Measurements from ENCODE around the gene ELP1. TPM values are rescaled to one million over a fixed set of nuclear protein-coding genes. Genes with fewer than 3 reads are reported as not detected.

ELP1 gene
- total and polyA plus RNA-seq, 2 donors (not counting 3 experiments of a cell fraction or from before 2014, with no cell fraction given) = 12.6 to 21.8 TPM

DNA sequence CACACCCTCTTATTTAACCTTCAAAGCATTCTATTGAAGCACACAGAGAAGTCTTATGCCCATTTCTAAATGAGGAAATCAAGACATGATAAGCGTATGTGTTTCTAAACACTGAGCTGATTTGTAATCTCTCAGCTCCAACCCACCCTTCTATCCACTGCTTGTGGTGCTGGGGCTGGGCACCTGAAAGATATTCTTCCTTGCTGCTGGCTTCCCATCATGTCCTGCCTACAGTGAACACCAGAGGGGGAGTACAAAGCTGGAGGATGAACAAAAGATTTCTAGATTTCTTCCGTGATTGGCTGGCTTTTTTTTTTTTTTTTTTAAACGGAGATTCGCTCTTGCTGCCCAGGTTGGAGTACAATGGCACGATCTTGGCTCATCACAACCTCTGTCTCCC is 57.5 kb downstream of the ELP1 start:
- Histone ChIP-seq H3K9me1 (replicated peaks; ENCODE audit: control insufficient read depth, extremely low read depth, insufficient read depth, low read length) (no peaks in the 10 kb centered on the region), H3K36me3 (ENCODE audit: control insufficient read depth in 2 of 2, extremely low read depth in 1 of 2, insufficient read depth in 2 of 2, low read length in 2 of 2) (peaks cover 11 to 17% of the 10 kb centered on the region in 2 experiments), H3K9ac (replicated peaks; ENCODE audit: extremely low read depth, insufficient read depth, low read length) (no peak overlapping the region), H3K4me2 (ENCODE audit: insufficient read depth, low read length) (no peak overlapping the region), H3K27ac (ENCODE audit: insufficient read depth, low read depth, low read length) (no peak overlapping the region), H3K9me3 (replicated peaks; ENCODE audit: control insufficient read depth, insufficient read depth, low read length) (no peaks in the 10 kb centered on the region), H3K79me2 (ENCODE audit: control insufficient read depth, insufficient read depth, low read length) (no peaks in the 10 kb centered on the region), H2AFZ (ENCODE audit: low read depth, low read length) (no peak overlapping the region), H3K4me1 (ENCODE audit: control insufficient read depth, extremely low read depth, insufficient read depth, low read length) (no peaks in the 10 kb centered on the region), H3K4me3 (replicated peaks in 1 of 3; ENCODE audit: insufficient read depth in 1 of 3, low read depth in 1 of 3, low read length in 3 of 3) (no peak overlapping the region), H4K20me1 (replicated peaks; ENCODE audit: control insufficient read depth, extremely low read depth, insufficient read depth, low read length) (no peaks in the 10 kb centered on the region), H3K27me3 (ENCODE audit: control insufficient read depth in 2 of 2, insufficient read depth in 2 of 2, low read length in 2 of 2) (no peaks in the 10 kb centered on the region)
- ChIA-PET POLR2A (no interaction called here), CTCF (interaction anchor here (0.7 to 3.5 kb wide), 4 partner anchors 9 to 341 kb away, joined by 3 to 15 read pairs (median 4); no protein-coding TSS in a partner anchor)
- dilution Hi-C loops (cut with MboI; ENCODE audit: extremely low pct_ligation_motif_present, low sequenced_read_pairs) (no loop called here), intact Hi-C loops (cut with micrococcal nuclease) (no loop called here)
- TF ChIP-seq FOS (IDR thresholded peaks at IDR 0.05; ENCODE audit: borderline replicate concordance, insufficient read depth, low read length) = no peak
- no peak for TF ChIP-seq GATA2 (IDR thresholded peaks at IDR 0.05; ENCODE audit: insufficient read depth, insufficient read length, low read depth, low read length)
- no peak for TF ChIP-seq POLR2A (IDR thresholded peaks at IDR 0.05; ENCODE audit: low read depth, low read length)
- TF ChIP-seq, protein P1, sequence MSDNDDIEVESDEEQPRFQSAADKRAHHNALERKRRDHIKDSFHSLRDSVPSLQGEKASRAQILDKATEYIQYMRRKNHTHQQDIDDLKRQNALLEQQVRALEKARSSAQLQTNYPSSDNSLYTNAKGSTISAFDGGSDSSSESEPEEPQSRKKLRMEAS (IDR thresholded peaks at IDR 0.05; ENCODE audit: insufficient read depth, insufficient read length) = no peak
- TF ChIP-seq, protein P2, sequence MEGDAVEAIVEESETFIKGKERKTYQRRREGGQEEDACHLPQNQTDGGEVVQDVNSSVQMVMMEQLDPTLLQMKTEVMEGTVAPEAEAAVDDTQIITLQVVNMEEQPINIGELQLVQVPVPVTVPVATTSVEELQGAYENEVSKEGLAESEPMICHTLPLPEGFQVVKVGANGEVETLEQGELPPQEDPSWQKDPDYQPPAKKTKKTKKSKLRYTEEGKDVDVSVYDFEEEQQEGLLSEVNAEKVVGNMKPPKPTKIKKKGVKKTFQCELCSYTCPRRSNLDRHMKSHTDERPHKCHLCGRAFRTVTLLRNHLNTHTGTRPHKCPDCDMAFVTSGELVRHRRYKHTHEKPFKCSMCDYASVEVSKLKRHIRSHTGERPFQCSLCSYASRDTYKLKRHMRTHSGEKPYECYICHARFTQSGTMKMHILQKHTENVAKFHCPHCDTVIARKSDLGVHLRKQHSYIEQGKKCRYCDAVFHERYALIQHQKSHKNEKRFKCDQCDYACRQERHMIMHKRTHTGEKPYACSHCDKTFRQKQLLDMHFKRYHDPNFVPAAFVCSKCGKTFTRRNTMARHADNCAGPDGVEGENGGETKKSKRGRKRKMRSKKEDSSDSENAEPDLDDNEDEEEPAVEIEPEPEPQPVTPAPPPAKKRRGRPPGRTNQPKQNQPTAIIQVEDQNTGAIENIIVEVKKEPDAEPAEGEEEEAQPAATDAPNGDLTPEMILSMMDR (IDR thresholded peaks at IDR 0.05; ENCODE audit: extremely low read depth in 1 of 2, insufficient read depth in 1 of 2, low read depth in 1 of 2, low read length in 2 of 2) = no peak
- TF ChIP-seq MYC (IDR thresholded peaks at IDR 0.05; ENCODE audit: low read depth, low read length) = no peak
- TF ChIP-seq EZH2 (IDR thresholded peaks at IDR 0.05; ENCODE audit: borderline replicate concordance, low read depth, low read length, severe bottlenecking) = no peak
- TF ChIP-seq POLR2AphosphoS5 (IDR thresholded peaks at IDR 0.05; ENCODE audit: insufficient read depth, low read depth, low read length) = no peak
- TF ChIP-seq JUN (IDR thresholded peaks at IDR 0.05; ENCODE audit: borderline replicate concordance, insufficient read depth, insufficient read length, low read depth) = no peak
- no TSS peak for BruUV-seq (replicated peaks)
- FAIRE-seq = no peak
- no peak for DNase-seq (ENCODE audit: low read depth, low spot score)

Data from endothelial cell of umbilical vein (primary cell).